WTC11 (cell line): ENCODE measurements around the gene TNFSF4. TPM values are rescaled to one million over a fixed set of nuclear protein-coding genes. Genes with fewer than 3 reads are reported as not detected.

Experiments
- ATAC-seq: fragments of 200-7000 bp; cut with Tn5 transposase; 2 replicates; pipeline ENCODE4 v1.10.0; 2021; ENCODE audit warnings: mild to moderate bottlenecking, moderate library complexity
- CTCF ChIA-PET: fragments of 300-600 bp; sonication (Branson Sonifier 250); formaldehyde crosslinking; loops from one replicate; lab custom pipeline; 2021; ENCODE audit warnings: antibody characterized with exemption; lab: Charles Lee
- POLR2A ChIA-PET: fragments of 350-600 bp; sonication (Branson Sonifier 250); formaldehyde crosslinking; loops from one replicate; lab custom pipeline; 2021; ENCODE audit warnings: antibody characterized with exemption; lab: Charles Lee
- DNase-seq: peaks from one replicate; pipeline ENCODE4 v3.0.0; 2021; ENCODE audit warnings: low spot score
- H3K27ac Mint-ChIP-seq: 2 replicates; pipeline ENCODE4 v1.8.0; 2021; ENCODE audit warnings: mixed read lengths
- H3K27me3 Mint-ChIP-seq: 2 replicates; pipeline ENCODE4 v1.8.0; 2021; ENCODE audit warnings: low read depth, mild to moderate bottlenecking, moderate library complexity, mixed read lengths
- H3K36me3 Mint-ChIP-seq: 2 replicates; pipeline ENCODE4 v1.8.0; 2021; ENCODE audit warnings: mixed read lengths
- H3K4me1 Mint-ChIP-seq: 2 replicates; pipeline ENCODE4 v1.8.0; 2022; ENCODE audit warnings: mixed read lengths
- H3K4me3 Mint-ChIP-seq: 2 replicates; pipeline ENCODE4 v1.8.0; 2021; ENCODE audit warnings: mild to moderate bottlenecking, moderate library complexity, mixed read lengths
- H3K9me3 Mint-ChIP-seq: 2 replicates; pipeline ENCODE4 v1.8.0; 2021; ENCODE audit warnings: mixed read lengths
- ATF1 ChIP-seq: sonication (generic); formaldehyde crosslinking; IDR thresholded peaks from 2 replicates; pipeline ENCODE4 v1.8.1; 2023; ENCODE audit warnings: mild to moderate bottlenecking, moderate library complexity, missing genetic modification reagents
- CREM ChIP-seq: sonication (generic); formaldehyde crosslinking; IDR thresholded peaks from 2 replicates; pipeline ENCODE4 v1.8.1; 2022; ENCODE audit warnings: mild to moderate bottlenecking, missing genetic modification reagents, moderate library complexity
- ETV6 ChIP-seq: sonication (generic); formaldehyde crosslinking; IDR thresholded peaks from 2 replicates; pipeline ENCODE4 v1.8.1; 2022; ENCODE audit warnings: mild to moderate bottlenecking, missing genetic modification reagents
- FOXJ3 ChIP-seq: sonication (generic); formaldehyde crosslinking; IDR thresholded peaks from 2 replicates; pipeline ENCODE4 v1.9.0; 2021; ENCODE audit warnings: missing genetic modification reagents, mild to moderate bottlenecking, borderline replicate concordance
- GRHL2 ChIP-seq: fragments of 250-450 bp; sonication (Bioruptor Pico); IDR thresholded peaks from 2 replicates; pipeline ENCODE4 v1.8.0; 2022; ENCODE audit warnings: mild to moderate bottlenecking, moderate library complexity; ENCODE audit not compliant: insufficient replicate concordance, severe bottlenecking
- GTF2I ChIP-seq: fragments of 250-450 bp; sonication (Bioruptor Pico); conservative IDR thresholded peaks from 2 replicates; pipeline ENCODE4 v1.4.0; 2021; ENCODE audit warnings: mild to moderate bottlenecking
- IRF2 ChIP-seq: sonication (generic); formaldehyde crosslinking; IDR thresholded peaks from 2 replicates; pipeline ENCODE4 v1.8.0; 2022; ENCODE audit warnings: low read depth, missing genetic modification reagents, borderline replicate concordance
- JAZF1 ChIP-seq: fragments of 250-450 bp; sonication (Bioruptor Pico); IDR thresholded peaks from 2 replicates; pipeline ENCODE4 v1.9.0; 2021; ENCODE audit warnings: moderate library complexity, mild to moderate bottlenecking, inconsistent platforms
- MXD4 ChIP-seq: fragments of 250-450 bp; sonication (Bioruptor Pico); IDR thresholded peaks from 2 replicates; pipeline ENCODE4 v1.8.0; 2021; ENCODE audit warnings: mild to moderate bottlenecking, moderate library complexity, borderline replicate concordance
- NFE2L1 ChIP-seq: sonication (generic); formaldehyde crosslinking; IDR thresholded peaks from 2 replicates; pipeline ENCODE4 v1.8.1; 2023; ENCODE audit warnings: missing genetic modification reagents
- NFYB ChIP-seq: sonication (generic); formaldehyde crosslinking; conservative IDR thresholded peaks from 2 replicates; pipeline ENCODE4 v1.8.0; 2022; ENCODE audit warnings: low read depth, missing genetic modification reagents
- SMAD3 ChIP-seq: sonication (generic); formaldehyde crosslinking; IDR thresholded peaks from 2 replicates; pipeline ENCODE4 v1.8.0; 2022; ENCODE audit warnings: missing genetic modification reagents, mild to moderate bottlenecking, borderline replicate concordance
- TEAD4 ChIP-seq: sonication (generic); formaldehyde crosslinking; IDR thresholded peaks from 2 replicates; pipeline ENCODE4 v1.8.0; 2022; ENCODE audit warnings: mild to moderate bottlenecking, missing genetic modification reagents
- ZNF121 ChIP-seq: sonication (generic); formaldehyde crosslinking; IDR thresholded peaks from 2 replicates; pipeline ENCODE4 v1.8.0; 2023; ENCODE audit warnings: missing genetic modification reagents
- ZNF263 ChIP-seq: sonication (generic); formaldehyde crosslinking; IDR thresholded peaks from 2 replicates; pipeline ENCODE4 v1.8.1; 2022; ENCODE audit warnings: low read depth, mild to moderate bottlenecking, moderate library complexity, missing genetic modification reagents
- ZNF281 ChIP-seq: sonication (generic); formaldehyde crosslinking; IDR thresholded peaks from 2 replicates; pipeline ENCODE4 v1.8.0; 2023; ENCODE audit warnings: mild to moderate bottlenecking, missing genetic modification reagents
- ZNF416 ChIP-seq: fragments of 250-450 bp; sonication (Bioruptor Pico); IDR thresholded peaks from 2 replicates; pipeline ENCODE4 v1.9.0; 2021; ENCODE audit warnings: mild to moderate bottlenecking, inconsistent platforms
- ZNF425 ChIP-seq: fragments of 250-450 bp; sonication (Bioruptor Pico); conservative IDR thresholded peaks from 2 replicates; pipeline ENCODE4 v1.9.0; 2021; ENCODE audit warnings: mild to moderate bottlenecking
- ZNF512 ChIP-seq: sonication (generic); formaldehyde crosslinking; IDR thresholded peaks from 2 replicates; pipeline ENCODE4 v1.8.1; 2022; ENCODE audit warnings: missing genetic modification reagents, borderline replicate concordance
- total RNA-seq: library from RNA; stranded (reverse); gene quantifications from 3 replicates; pipeline ENCODE4 v1.2.3, GENCODE V29; 2021
- TF ChIP-seq, protein P1 (sequence below): sonication (generic); formaldehyde crosslinking; IDR thresholded peaks from 2 replicates; pipeline ENCODE4 v1.8.1; 2023; ENCODE audit warnings: mild to moderate bottlenecking, missing genetic modification reagents
- TF ChIP-seq, protein P2 (sequence below): sonication (generic); formaldehyde crosslinking; IDR thresholded peaks from 2 replicates; pipeline ENCODE4 v1.8.1; 2022; ENCODE audit warnings: mild to moderate bottlenecking, moderate library complexity, missing genetic modification reagents
- TF ChIP-seq, protein P3 (sequence below): sonication (generic); formaldehyde crosslinking; IDR thresholded peaks from 2 replicates; pipeline ENCODE4 v1.8.0; 2022; ENCODE audit warnings: missing genetic modification reagents
- TF ChIP-seq, protein P4 (sequence below): sonication (generic); formaldehyde crosslinking; IDR thresholded peaks from 2 replicates; pipeline ENCODE4 v1.8.0; 2022; ENCODE audit warnings: mild to moderate bottlenecking, missing genetic modification reagents

TNFSF4 gene
- total RNA-seq, 1 experiment from 2014 or later: 0.81 TPM

DNA sequence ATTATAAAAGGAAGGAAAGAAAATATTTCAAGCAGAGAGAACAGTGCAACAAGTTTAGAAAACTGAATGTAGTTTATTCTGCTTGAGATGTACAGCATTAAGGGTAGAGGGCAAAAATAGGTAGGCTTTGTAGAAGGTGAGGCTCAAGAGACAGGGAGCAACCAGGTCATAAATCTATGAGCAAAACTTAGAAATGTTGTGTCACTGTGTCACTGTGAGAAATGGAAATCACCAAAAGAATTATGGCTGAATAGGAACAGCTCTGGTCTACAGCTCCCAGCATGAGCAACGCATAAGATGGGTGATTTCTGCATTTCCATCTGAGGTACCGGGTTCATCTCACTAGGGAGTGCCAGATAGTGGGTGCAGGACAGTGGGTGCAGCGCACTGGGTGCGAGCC lies 53.6 kb downstream of the TNFSF4 start (continued):
- TF ChIP-seq FOXJ3 (CRISPR knock-in tag) (no peak), JAZF1 (no peak), ETV6 (no peak), MXD4 (CRISPR knock-in tag) (no peak), ZNF263 (CRISPR knock-in tag) (no peak), ZNF281 (no peak), TEAD4 (CRISPR knock-in tag) (no peak), IRF2 (no peak)
- TF ChIP-seq, protein P1, sequence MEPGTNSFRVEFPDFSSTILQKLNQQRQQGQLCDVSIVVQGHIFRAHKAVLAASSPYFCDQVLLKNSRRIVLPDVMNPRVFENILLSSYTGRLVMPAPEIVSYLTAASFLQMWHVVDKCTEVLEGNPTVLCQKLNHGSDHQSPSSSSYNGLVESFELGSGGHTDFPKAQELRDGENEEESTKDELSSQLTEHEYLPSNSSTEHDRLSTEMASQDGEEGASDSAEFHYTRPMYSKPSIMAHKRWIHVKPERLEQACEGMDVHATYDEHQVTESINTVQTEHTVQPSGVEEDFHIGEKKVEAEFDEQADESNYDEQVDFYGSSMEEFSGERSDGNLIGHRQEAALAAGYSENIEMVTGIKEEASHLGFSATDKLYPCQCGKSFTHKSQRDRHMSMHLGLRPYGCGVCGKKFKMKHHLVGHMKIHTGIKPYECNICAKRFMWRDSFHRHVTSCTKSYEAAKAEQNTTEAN (CRISPR knock-in tag): no peak

- no peak overlapping the region for H3K27ac Mint-ChIP-seq
- peaks cover 74% of the 10 kb centered on the region for H3K9me3 Mint-ChIP-seq
- ATAC-seq (no peak), DNase-seq (no peak)
- no peak overlapping the region for H3K4me3 Mint-ChIP-seq
- ChIA-PET CTCF (no interaction called here), POLR2A (no interaction called here)
- TF ChIP-seq ZNF425 (CRISPR knock-in tag): no peak
- TF ChIP-seq NFE2L1 (CRISPR knock-in tag): no peak
- TF ChIP-seq CREM (CRISPR knock-in tag): no peak
- TF ChIP-seq, protein P2, sequence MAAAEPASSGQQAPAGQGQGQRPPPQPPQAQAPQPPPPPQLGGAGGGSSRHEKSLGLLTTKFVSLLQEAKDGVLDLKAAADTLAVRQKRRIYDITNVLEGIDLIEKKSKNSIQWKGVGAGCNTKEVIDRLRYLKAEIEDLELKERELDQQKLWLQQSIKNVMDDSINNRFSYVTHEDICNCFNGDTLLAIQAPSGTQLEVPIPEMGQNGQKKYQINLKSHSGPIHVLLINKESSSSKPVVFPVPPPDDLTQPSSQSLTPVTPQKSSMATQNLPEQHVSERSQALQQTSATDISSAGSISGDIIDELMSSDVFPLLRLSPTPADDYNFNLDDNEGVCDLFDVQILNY: no peak
- no peak for TF ChIP-seq GRHL2
- TF ChIP-seq NFYB: no peak
- TF ChIP-seq ZNF416 (CRISPR knock-in tag): no peak
- no peak for TF ChIP-seq ZNF121
- TF ChIP-seq ZNF512 (CRISPR knock-in tag): no peak
- no peak for TF ChIP-seq SMAD3 (CRISPR knock-in tag)
- TF ChIP-seq, protein P3, sequence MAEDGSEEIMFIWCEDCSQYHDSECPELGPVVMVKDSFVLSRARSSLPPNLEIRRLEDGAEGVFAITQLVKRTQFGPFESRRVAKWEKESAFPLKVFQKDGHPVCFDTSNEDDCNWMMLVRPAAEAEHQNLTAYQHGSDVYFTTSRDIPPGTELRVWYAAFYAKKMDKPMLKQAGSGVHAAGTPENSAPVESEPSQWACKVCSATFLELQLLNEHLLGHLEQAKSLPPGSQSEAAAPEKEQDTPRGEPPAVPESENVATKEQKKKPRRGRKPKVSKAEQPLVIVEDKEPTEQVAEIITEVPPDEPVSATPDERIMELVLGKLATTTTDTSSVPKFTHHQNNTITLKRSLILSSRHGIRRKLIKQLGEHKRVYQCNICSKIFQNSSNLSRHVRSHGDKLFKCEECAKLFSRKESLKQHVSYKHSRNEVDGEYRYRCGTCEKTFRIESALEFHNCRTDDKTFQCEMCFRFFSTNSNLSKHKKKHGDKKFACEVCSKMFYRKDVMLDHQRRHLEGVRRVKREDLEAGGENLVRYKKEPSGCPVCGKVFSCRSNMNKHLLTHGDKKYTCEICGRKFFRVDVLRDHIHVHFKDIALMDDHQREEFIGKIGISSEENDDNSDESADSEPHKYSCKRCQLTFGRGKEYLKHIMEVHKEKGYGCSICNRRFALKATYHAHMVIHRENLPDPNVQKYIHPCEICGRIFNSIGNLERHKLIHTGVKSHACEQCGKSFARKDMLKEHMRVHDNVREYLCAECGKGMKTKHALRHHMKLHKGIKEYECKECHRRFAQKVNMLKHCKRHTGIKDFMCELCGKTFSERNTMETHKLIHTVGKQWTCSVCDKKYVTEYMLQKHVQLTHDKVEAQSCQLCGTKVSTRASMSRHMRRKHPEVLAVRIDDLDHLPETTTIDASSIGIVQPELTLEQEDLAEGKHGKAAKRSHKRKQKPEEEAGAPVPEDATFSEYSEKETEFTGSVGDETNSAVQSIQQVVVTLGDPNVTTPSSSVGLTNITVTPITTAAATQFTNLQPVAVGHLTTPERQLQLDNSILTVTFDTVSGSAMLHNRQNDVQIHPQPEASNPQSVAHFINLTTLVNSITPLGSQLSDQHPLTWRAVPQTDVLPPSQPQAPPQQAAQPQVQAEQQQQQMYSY (CRISPR knock-in tag): no peak
- TF ChIP-seq GTF2I (CRISPR knock-in tag): no peak
- TF ChIP-seq ATF1 (CRISPR knock-in tag): no peak
- TF ChIP-seq, protein P4, sequence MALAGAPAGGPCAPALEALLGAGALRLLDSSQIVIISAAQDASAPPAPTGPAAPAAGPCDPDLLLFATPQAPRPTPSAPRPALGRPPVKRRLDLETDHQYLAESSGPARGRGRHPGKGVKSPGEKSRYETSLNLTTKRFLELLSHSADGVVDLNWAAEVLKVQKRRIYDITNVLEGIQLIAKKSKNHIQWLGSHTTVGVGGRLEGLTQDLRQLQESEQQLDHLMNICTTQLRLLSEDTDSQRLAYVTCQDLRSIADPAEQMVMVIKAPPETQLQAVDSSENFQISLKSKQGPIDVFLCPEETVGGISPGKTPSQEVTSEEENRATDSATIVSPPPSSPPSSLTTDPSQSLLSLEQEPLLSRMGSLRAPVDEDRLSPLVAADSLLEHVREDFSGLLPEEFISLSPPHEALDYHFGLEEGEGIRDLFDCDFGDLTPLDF (CRISPR knock-in tag): no peak
- H3K4me1 Mint-ChIP-seq: no peaks in the 10 kb centered on the region
- H3K36me3 Mint-ChIP-seq: peaks cover 20% of the 10 kb centered on the region
- peaks cover 7% of the 10 kb centered on the region for H3K27me3 Mint-ChIP-seq
Observed at GRCh38 chr1:173152598-173152997, 54.5 kb downstream of the TNFSF4 start.
